SK-N-SH (cell line): ENCODE results near the gene GLG1. TPM values are rescaled to one million over a fixed set of nuclear protein-coding genes. Genes with fewer than 3 reads are reported as not detected.

ENCODE experiments used
- CTCF ChIA-PET: fragments of 300-600, 350-600 bp; formaldehyde crosslinking; extraction: SDS; loops from one replicate; lab custom pipeline; 2021; lab: Yijun Ruan, JAX
- POLR2A ChIA-PET: fragments of 350-600 bp; sonication (Branson Sonifier 250); formaldehyde crosslinking; extraction: SDS; loops from one replicate; lab custom pipeline; 2020; ENCODE audit warnings: antibody characterized with exemption, inconsistent platforms; lab: Yijun Ruan, JAX
- DNase-seq: peaks from one replicate; pipeline ENCODE4 v3.0.0; 2012
- H2AFZ ChIP-seq: fragments of 200-600 bp; sonication (generic); 2 replicates; pipeline ENCODE4 v1.8.1; 2016; ENCODE audit warnings: antibody characterized with exemption, mild to moderate bottlenecking, low read depth
- H3F3A ChIP-seq: fragments of 200-600 bp; sonication (generic); replicated peaks from 2 replicates; pipeline ENCODE3; 2016; ENCODE audit warnings: antibody characterized with exemption, mild to moderate bottlenecking; ENCODE audit not compliant: insufficient read depth
- H3K27ac ChIP-seq, 2 experiments: fragments of 200-500 bp in 1 of 2; fragments of 200-600 bp in 1 of 2; sonication (Bioruptor generic) in 1 of 2; sonication (generic), shearing (Covaris generic) in 1 of 2; 2 replicates each; pipeline versions ENCODE4 v1.5.1 to v1.6.1; 2014 to 2016; ENCODE audit warnings: low read depth in 2 of 2, inconsistent platforms in 1 of 2, low read length in 1 of 2, mild to moderate bottlenecking in 1 of 2, mixed read lengths in 1 of 2
- H3K27me3 ChIP-seq: fragments of 200-600 bp; sonication (generic), shearing (Covaris generic); 2 replicates; pipeline ENCODE4 v1.6.1; 2016; ENCODE audit warnings: mixed run types; ENCODE audit not compliant: insufficient read depth
- H3K36me3 ChIP-seq, 2 experiments: fragments of 200-500 bp in 1 of 2; fragments of 200-600 bp in 1 of 2; sonication (Bioruptor generic) in 1 of 2; sonication (generic) in 1 of 2; replicated peaks in 1 of 2; 2 replicates each; pipeline versions ENCODE3 to v1.5.1; 2014 to 2016; ENCODE audit warnings: low read length in 1 of 2, mild to moderate bottlenecking in 1 of 2; ENCODE audit not compliant: insufficient read depth in 2 of 2, control insufficient read depth in 1 of 2
- H3K4me1 ChIP-seq, 2 experiments: fragments of 200-500 bp in 1 of 2; fragments of 200-600 bp in 1 of 2; sonication (Bioruptor generic) in 1 of 2; sonication (generic), shearing (Covaris generic) in 1 of 2; 2 replicates each; pipeline versions ENCODE4 v1.5.1 to v1.6.1; 2014 to 2016; ENCODE audit warnings: low read depth in 1 of 2, low read length in 1 of 2, mixed run types in 1 of 2; ENCODE audit not compliant: insufficient read depth in 2 of 2, control insufficient read depth in 1 of 2
- H3K4me2 ChIP-seq: fragments of 200-600 bp; sonication (generic), shearing (Covaris generic); 2 replicates; pipeline ENCODE4 v1.6.1; 2017; ENCODE audit warnings: mixed run types
- H3K4me3 ChIP-seq, 2 experiments: fragments of 200-500 bp in 1 of 2; fragments of 200-600 bp in 1 of 2; sonication (Bioruptor generic) in 1 of 2; sonication (generic), shearing (Covaris generic) in 1 of 2; 2 replicates each; pipeline versions ENCODE4 v1.5.1 to v1.8.1; 2014 to 2016; ENCODE audit warnings: low read depth in 2 of 2, inconsistent platforms in 1 of 2, low read length in 1 of 2, mild to moderate bottlenecking in 1 of 2, mixed read lengths in 1 of 2, moderate library complexity in 1 of 2
- H3K79me2 ChIP-seq: fragments of 200-600 bp; sonication (generic); 2 replicates; pipeline ENCODE4 v1.8.1; 2017; ENCODE audit warnings: mild to moderate bottlenecking; ENCODE audit not compliant: insufficient read depth
- H3K9ac ChIP-seq: fragments of 200-600 bp; sonication (generic); 2 replicates; pipeline ENCODE4 v1.6.1; 2017; ENCODE audit warnings: mixed run types
- H3K9me2 ChIP-seq: fragments of 200-600 bp; sonication (generic); 2 replicates; pipeline ENCODE4 v1.6.1; 2017; ENCODE audit warnings: mixed run types
- H3K9me3 ChIP-seq: fragments of 200-600 bp; sonication (generic); 2 replicates; pipeline ENCODE4 v1.6.1; 2017; ENCODE audit warnings: mixed run types, mild to moderate bottlenecking, moderate library complexity
- H4K20me1 ChIP-seq: fragments of 200-600 bp; sonication (generic); 2 replicates; pipeline ENCODE4 v1.6.1; 2017; ENCODE audit warnings: mild to moderate bottlenecking, mixed run types; ENCODE audit not compliant: insufficient read depth
- CTCF ChIP-seq: fragments of 200-600 bp; sonication (generic); IDR thresholded peaks from 2 replicates; pipeline ENCODE4 v1.6.1; 2017; ENCODE audit warnings: antibody characterized with exemption, mild to moderate bottlenecking, moderate library complexity
- ELF1 ChIP-seq: IDR thresholded peaks from 2 replicates; pipeline ENCODE4 v1.4.0; 2012
- EP300 ChIP-seq, 2 experiments: IDR thresholded peaks; 2 replicates each; pipeline versions ENCODE4 v1.4.0 to v1.6.1; 2012; ENCODE audit warnings: borderline replicate concordance in 1 of 2, low read depth in 1 of 2, low read length in 1 of 2
- EZH2phosphoT487 ChIP-seq: fragments of 200-600 bp; sonication (generic); IDR thresholded peaks from 2 replicates; pipeline ENCODE4 v1.6.1; 2017; ENCODE audit warnings: low read depth, mixed run types, mild to moderate bottlenecking, antibody characterized with exemption, moderate library complexity, borderline replicate concordance
- FOSL2 ChIP-seq: IDR thresholded peaks from 2 replicates; pipeline ENCODE4 v1.4.0; 2012; ENCODE audit warnings: low read depth, mild to moderate bottlenecking, moderate library complexity, borderline replicate concordance
- FOXM1 ChIP-seq: IDR thresholded peaks from 2 replicates; pipeline ENCODE4 v1.4.0; 2012; ENCODE audit warnings: low read depth, mild to moderate bottlenecking
- GATA2 ChIP-seq: sonication (generic); formaldehyde crosslinking; IDR thresholded peaks from 2 replicates; pipeline ENCODE4 v1.5.0; 2020; ENCODE audit warnings: mild to moderate bottlenecking, missing genetic modification reagents
- IRF3 ChIP-seq: fragments of 150-350 bp; IDR thresholded peaks from 2 replicates; pipeline ENCODE4 v1.6.1; 2016; ENCODE audit warnings: mild to moderate bottlenecking, low read depth, low read length
- JUND ChIP-seq: IDR thresholded peaks from 2 replicates; pipeline ENCODE4 v1.4.0; 2012
- MAX ChIP-seq: IDR thresholded peaks from 2 replicates; pipeline ENCODE4 v1.4.0; 2012; ENCODE audit warnings: low read depth
- MEF2A ChIP-seq: IDR thresholded peaks from 2 replicates; pipeline ENCODE4 v1.4.0; 2012; ENCODE audit warnings: low read depth, borderline replicate concordance
- NFIC ChIP-seq: IDR thresholded peaks from 2 replicates; pipeline ENCODE4 v1.4.0; 2012; ENCODE audit warnings: borderline replicate concordance
- NRF1 ChIP-seq: IDR thresholded peaks from 2 replicates; pipeline ENCODE4 v1.6.1; 2012; ENCODE audit warnings: low read depth, mild to moderate bottlenecking, low read length
- PBX3 ChIP-seq: IDR thresholded peaks from 2 replicates; pipeline ENCODE4; 2012
- POLR2AphosphoS5 ChIP-seq: IDR thresholded peaks from 2 replicates; pipeline ENCODE4 v1.6.1; 2012; ENCODE audit warnings: low read depth, low read length
- RAD21 ChIP-seq: IDR thresholded peaks from 2 replicates; pipeline ENCODE4 v1.6.1; 2012; ENCODE audit warnings: mild to moderate bottlenecking, low read length
- RCOR1 ChIP-seq: fragments of 150-350 bp; IDR thresholded peaks from 2 replicates; pipeline ENCODE4 v1.6.1; 2017; ENCODE audit warnings: antibody characterized with exemption, low read length
- RFX5 ChIP-seq: IDR thresholded peaks from 2 replicates; pipeline ENCODE4 v1.6.1; 2012; ENCODE audit warnings: mild to moderate bottlenecking, improper control_type of control experiment, low read length
- SMC3 ChIP-seq: IDR thresholded peaks from 2 replicates; pipeline ENCODE4 v1.6.1; 2012; ENCODE audit warnings: low read depth, low read length, improper control_type of control experiment
- TAF1 ChIP-seq: IDR thresholded peaks from 2 replicates; pipeline ENCODE4 v1.6.1; 2012; ENCODE audit warnings: low read depth, mild to moderate bottlenecking, low read length, moderate library complexity, borderline replicate concordance
- TCF12 ChIP-seq: IDR thresholded peaks from 2 replicates; pipeline ENCODE4 v1.4.0; 2012
- YY1 ChIP-seq: IDR thresholded peaks from 2 replicates; pipeline ENCODE4 v1.4.0; 2012; ENCODE audit warnings: low read depth, mild to moderate bottlenecking
- WGBS: methylation state at CpG from one replicate; pipeline ENCODE4 v1.1.6; 2017; ENCODE audit warnings: low lambda C conversion rate; 5-methylcytosine and 5-hydroxymethylcytosine counted together
- polyA plus RNA-seq, 3 experiments: library from polyadenylated mRNA; depleted of rRNA; stranded (reverse); fragments of >200 nt; gene quantifications; 2 replicates each; pipeline ENCODE4 v1.2.3, GENCODE V29; 2012

The GLG1 gene
- polyA plus RNA-seq, 1 of the 3 experiments (the other 2 are of a cell fraction): 71.1 TPM

- no peak for TF ChIP-seq FOSL2
- no peak for TF ChIP-seq EP300 (IDR thresholded peaks at IDR 0.05; ENCODE audit: borderline replicate concordance in 1 of 2, low read depth in 1 of 2, low read length in 1 of 2)
- TF ChIP-seq ELF1: no peak
- TF ChIP-seq RAD21: no peak
- no peak for TF ChIP-seq FOXM1
- TF ChIP-seq JUND: no peak
- no peak for TF ChIP-seq EZH2phosphoT487
- TF ChIP-seq RCOR1: no peak
- TF ChIP-seq MEF2A: no peak
These were observed 151.7 kb downstream of the GLG1 start (continued) for GRCh38 chr16:74455213-74455612.

- TF ChIP-seq GATA2 (CRISPR knock-in tag) (no peak), TAF1 (no peak), TCF12 (no peak), RFX5 (no peak), EZH2phosphoT487 (no peak), CTCF (no peak), MAX (no peak), JUND (no peak), NRF1 (no peak), YY1 (no peak), PBX3 (no peak), NFIC (no peak), FOXM1 (no peak), POLR2AphosphoS5 (no peak), SMC3 (no peak), FOSL2 (no peak), IRF3 (no peak), MEF2A (no peak)
- H4K20me1 ChIP-seq: no peaks in the 10 kb centered on the region
- ChIA-PET CTCF (no interaction called here), POLR2A (no interaction called here)
- peaks cover 31% of the 10 kb centered on the region for H3F3A ChIP-seq
- no peaks in the 10 kb centered on the region; the same call in 1 of the 2 replicates for H3K79me2 ChIP-seq
- no peak overlapping the region for H3K4me2 ChIP-seq
- no peaks in the 10 kb centered on the region for H3K27me3 ChIP-seq
- H2AFZ ChIP-seq: no peak overlapping the region
- no peak for DNase-seq
- 91% methylated on average over 11 of the region's 14 CpGs for WGBS
- H3K36me3 ChIP-seq: peaks cover 37 to 43% of the 10 kb centered on the region in 2 experiments
- H3K9me3 ChIP-seq: no peaks in the 10 kb centered on the region
- H3K4me1 ChIP-seq: peaks cover 0 to 11% of the 10 kb centered on the region in 2 experiments; a peak in 2 of 4 replicates
- H3K9me2 ChIP-seq: no peaks in the 10 kb centered on the region
- H3K9ac ChIP-seq: no peak overlapping the region
- no peak overlapping the region for H3K27ac ChIP-seq
- no peak overlapping the region for H3K4me3 ChIP-seq
These were observed 154.8 kb downstream of the GLG1 start for GRCh38 chr16:74451951-74452758.
